Measurements from ENCODE around the gene TLE1.
"Not testable (repeated sequence)": the region's sequence is repeated elsewhere in the genome, so short reads cannot be mapped to it uniquely, and the experiment has no call there.

The TLE1 gene

GRCh38 chr9:81652058-81652687, 37.2 kb downstream of the TLE1 start:
- DNase-seq = no peak

- no peak for DNase-seq
These were observed 38.5 kb downstream of the TLE1 start for GRCh38 chr9:81650586-81651515.

- DNase-seq = no peak
These were observed 39.7 kb downstream of the TLE1 start for GRCh38 chr9:81649475-81650240.

GRCh38 chr9:81648891-81649290, 40.5 kb downstream of the TLE1 start:
- DNase-seq = no peak

GRCh38 chr9:81646337-81646736, 43.0 kb downstream of the TLE1 start:
- DNase-seq = no peak

GRCh38 chr9:81644513-81644912, 44.8 kb downstream of the TLE1 start:
- DNase-seq = not testable (repeated sequence)

GRCh38 chr9:81637276-81637675, 52.1 kb downstream of the TLE1 start:
- no peak for DNase-seq

- no peak for DNase-seq
These were observed 53.1 kb downstream of the TLE1 start for GRCh38 chr9:81636255-81636599.

GRCh38 chr9:81635521-81636254, 53.7 kb downstream of the TLE1 start:
- DNase-seq = no peak

GRCh38 chr9:81634915-81635516, 54.3 kb downstream of the TLE1 start:
- no peak for DNase-seq

- DNase-seq = no peak
These were observed 55.1 kb downstream of the TLE1 start for GRCh38 chr9:81633952-81634854.

- DNase-seq = no peak
These were observed 56.7 kb downstream of the TLE1 start for GRCh38 chr9:81632599-81632998.

GRCh38 chr9:81631218-81631745, 58.1 kb downstream of the TLE1 start:
- DNase-seq = no peak

- no peak for DNase-seq
These were observed 59.9 kb downstream of the TLE1 start for GRCh38 chr9:81629440-81629839.

GRCh38 chr9:81628897-81629296, 60.5 kb downstream of the TLE1 start:
- DNase-seq = no peak

GRCh38 chr9:81627481-81627880, 61.9 kb downstream of the TLE1 start:
- no peak for DNase-seq

- DNase-seq = no peak
These were observed 62.8 kb downstream of the TLE1 start for GRCh38 chr9:81626511-81626910.

GRCh38 chr9:81625969-81626368, 63.4 kb downstream of the TLE1 start:
- DNase-seq = no peak

GRCh38 chr9:81623778-81624177, 65.6 kb downstream of the TLE1 start:
- no peak for DNase-seq

- no peak for DNase-seq
These were observed 66.7 kb downstream of the TLE1 start for GRCh38 chr9:81622471-81623255.

Data from stimulated activated naive CD4-positive, alpha-beta T cell treated with Interleukin-2 at 50 U/mL for 16 hours (primary cell).